Measurements from ENCODE around the gene MSN.

DNA sequence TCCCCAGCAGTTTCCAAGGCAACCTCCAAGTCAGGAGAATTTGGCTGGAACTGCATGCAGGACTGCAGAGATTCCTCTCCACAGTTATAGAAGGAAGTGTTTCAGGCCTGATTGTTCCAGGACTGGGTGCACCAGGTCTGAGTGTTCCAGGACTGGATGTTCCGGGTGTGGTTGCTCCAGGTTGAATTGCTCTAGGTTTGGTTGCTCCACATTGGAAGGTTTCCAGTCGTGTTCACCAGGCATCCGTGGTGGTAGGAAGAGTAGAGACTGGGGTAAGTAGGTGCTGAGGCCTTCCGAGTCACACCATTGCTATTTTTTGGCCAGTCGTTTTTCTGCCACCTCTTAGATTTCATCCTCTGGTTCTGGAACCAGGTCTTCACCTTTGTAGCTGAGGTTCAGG lies 105.4 kb downstream of the MSN start:
- TF ChIP-seq CTCF (IDR thresholded peaks at IDR 0.05; ENCODE audit: low read length) (no peak), EZH2 (optimal IDR thresholded peaks at IDR 0.05; ENCODE audit: low read depth, low read length) (no peak)

All from MM.1S (cell line).